Measurements from ENCODE around the gene IFI27L1.

GRCh38 chr14:94088516-94088915 is 7.4 kb downstream of the IFI27L1 start:
- TF ChIP-seq TAF1 (IDR thresholded peaks at IDR 0.05; ENCODE audit: borderline replicate concordance, low read depth, low read length) (no peak), POLR2AphosphoS5 (IDR thresholded peaks at IDR 0.05; ENCODE audit: low read depth, low read length) (no peak)
